ENCODE data around the gene CHPF.

Gene CHPF

DNA sequence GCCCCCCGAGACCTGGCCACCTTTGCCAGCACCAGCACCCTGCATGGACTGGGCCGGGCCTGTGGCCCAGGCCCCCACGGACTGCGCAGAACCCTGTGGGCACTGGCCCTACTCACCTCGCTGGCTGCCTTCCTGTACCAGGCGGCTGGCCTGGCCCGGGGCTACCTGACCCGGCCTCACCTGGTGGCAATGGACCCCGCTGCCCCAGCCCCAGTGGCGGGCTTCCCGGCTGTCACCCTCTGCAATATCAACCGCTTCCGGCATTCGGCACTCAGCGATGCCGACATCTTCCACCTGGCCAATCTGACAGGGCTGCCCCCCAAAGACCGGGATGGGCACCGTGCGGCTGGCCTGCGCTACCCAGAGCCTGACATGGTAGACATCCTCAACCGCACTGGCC is 28.8 kb downstream of the CHPF start:
- DNase-seq (ENCODE audit: low spot score), result no peak

DNA sequence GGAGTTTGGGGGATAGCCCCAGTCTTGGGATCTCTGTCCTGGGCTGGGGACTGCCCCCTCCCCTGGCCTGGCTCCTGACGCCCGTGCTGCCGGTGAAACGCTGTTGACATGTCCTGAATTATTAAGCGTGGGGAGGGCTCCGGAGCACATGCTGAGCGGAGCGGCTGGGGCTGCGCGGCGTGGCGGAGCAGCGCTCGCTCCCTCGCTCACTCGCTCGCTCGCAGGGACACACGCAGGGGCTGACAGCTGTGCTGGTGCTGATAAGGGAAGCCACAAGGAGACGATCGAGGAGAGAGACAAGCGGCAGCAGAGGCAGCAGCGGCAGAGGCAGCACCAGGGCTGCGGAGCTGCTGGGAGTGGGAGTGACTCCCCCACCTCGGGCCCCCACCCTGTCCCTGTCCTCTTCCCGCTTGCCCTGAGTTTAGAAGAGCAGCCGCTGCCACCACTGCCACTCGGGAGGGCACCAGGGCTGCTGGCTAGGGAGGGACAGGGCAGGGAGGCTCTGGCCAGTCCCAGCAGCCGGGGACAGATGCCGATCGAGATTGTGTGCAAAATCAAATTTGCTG is 29.3 kb downstream of the CHPF start, which contains the start of gene ASIC4:
Gene ASIC4 (plus strand): TSS at position 287 of the 566 bp plus-strand sequence. CDS start 243 bp downstream, at position 530.
- peak; percentile 87 for DNase-seq (ENCODE audit: low spot score)

- DNase-seq (ENCODE audit: low spot score), result no peak
Measured at GRCh38 chr2:219513787-219514186, 29.8 kb downstream of the CHPF start.

GRCh38 chr2:219512524-219513216 is 30.9 kb downstream of the CHPF start:
- no peak for DNase-seq (ENCODE audit: low spot score)

DNA sequence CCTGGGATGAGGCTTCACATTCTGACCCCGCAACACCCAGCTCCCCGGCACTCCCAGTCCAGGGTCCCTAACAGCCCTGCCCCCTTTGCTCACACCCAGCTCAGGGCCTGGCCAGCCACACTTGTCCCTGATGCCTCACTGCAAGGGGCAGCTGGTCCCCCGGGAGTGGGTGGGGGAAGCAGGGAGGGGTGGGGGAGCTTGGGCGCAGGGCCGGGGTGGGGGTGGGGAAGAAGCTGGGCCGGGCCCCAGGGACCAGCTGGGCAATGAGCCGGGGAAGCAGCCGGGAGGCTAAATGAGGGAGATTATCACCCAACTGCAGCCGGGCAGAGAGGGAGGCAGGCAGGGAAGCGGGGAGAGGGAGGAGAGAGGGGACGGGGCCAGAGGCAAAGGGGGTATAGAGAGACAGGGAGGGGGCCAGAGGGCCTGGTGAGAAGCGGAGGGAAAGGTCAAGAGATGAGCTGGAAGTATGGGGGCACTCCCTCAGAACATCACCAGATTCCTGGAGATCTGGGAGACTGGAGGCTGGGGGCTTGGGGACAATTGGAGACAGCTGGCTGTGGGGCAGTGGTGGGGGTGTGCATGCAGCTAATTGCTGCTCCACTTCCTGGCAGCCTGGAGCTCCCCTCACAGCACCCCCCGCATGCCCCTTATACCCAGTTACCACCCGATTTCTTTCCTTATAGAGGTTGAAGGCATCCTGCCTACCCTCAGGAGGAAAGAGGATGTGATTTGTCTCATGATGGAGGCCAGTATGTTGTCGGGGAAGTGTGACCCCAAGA is 31.9 kb downstream of the CHPF start:
- no peak for DNase-seq (ENCODE audit: low spot score)

DNA sequence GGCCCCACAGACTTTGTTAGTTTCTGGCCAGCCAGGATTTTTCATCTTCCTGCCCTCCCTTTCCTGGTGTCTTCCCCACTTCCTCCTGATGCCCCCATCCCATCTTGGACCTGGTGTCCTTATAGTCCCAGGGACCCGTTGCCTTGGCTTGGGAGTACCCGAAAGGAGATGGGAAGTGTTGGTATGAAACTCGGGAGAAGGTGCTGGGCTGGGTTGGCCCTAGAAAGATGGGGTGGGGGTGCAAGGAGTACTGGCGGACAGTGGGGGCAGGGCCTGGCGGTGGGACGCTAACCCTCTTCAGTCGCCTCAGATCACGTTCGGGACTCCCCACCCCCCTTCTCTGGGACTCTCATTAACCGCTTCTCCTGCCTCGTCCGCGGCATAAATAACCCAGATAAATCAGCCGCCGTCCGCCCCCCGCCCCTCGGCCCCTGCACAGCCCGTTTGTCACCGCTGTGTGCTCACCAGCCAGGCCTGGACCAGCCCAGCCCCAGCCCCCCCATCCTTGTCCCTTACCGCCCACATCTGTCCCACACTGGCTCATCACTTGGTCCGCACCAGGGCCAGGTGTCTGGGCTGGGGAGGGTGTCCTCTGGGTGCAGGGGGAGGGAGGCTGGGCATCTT is 33.0 kb downstream of the CHPF start:
- no peak for DNase-seq (ENCODE audit: low spot score)

- peak; percentile 75 for DNase-seq (ENCODE audit: low spot score)
Measured at GRCh38 chr2:219509780-219510511, 33.7 kb downstream of the CHPF start.

- DNase-seq (ENCODE audit: low spot score), result no peak
Measured at GRCh38 chr2:219508971-219509779, 34.4 kb downstream of the CHPF start.

DNA sequence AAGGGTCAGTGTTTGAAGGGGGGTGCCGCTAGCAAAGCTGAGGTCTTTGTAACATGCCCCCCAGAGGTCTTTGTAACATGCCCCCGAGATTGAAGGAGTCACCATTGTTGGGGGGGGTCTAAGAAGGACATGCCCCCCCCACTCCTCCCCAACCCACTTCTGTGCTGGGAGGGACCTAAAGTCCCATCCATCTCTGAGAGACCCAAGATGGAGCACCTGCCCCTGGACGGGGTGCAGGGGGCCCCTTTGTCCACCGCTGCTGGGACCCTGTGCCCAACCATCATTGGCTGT is 35.2 kb downstream of the CHPF start:
- no peak for DNase-seq (ENCODE audit: low spot score)

DNA sequence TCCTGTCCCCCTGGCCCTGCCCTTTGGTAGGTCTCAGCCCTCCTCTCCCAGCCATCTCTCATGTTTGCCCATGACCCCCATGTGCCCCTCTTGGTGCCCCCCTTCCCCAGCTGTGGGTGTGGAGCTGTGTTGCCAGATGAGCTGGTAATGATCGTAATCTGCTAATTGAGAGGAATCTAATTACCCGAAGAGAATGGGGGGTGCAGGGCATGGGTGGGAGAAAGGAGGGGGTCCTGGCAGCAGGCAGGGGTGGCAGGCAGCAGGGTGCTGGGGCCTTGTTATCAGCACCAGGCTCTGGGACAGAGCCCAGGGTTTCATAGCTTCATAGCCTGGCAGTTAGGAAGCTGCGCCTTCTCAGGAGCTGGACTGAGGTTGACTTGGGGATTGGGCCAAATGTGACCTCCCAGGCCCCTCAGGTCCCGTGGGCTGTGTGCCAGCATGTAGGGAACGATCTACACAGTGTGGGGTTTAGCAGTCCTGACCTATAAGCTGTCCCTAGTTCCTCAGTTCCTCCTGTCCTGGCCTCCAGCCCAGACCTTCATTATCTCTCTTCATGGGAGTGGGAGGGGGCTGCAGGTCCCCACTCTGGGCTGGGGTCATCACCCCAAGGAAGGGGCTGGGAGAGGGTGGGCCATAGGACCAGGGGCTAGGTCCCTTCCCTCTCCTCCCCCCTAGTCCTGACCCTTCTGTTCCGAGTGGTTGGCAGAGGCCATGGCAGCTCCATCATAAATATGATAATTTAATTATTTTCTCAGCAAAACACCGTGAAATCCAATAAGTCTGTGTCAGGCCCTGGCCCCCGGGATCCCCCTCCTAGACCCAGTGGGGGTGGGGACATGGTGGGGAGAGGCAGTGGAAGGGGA is 35.8 kb downstream of the CHPF start:
- DNase-seq (ENCODE audit: low spot score), result no peak

- DNase-seq (ENCODE audit: low spot score), result no peak
Measured at GRCh38 chr2:219506802-219507526, 36.6 kb downstream of the CHPF start.

DNA sequence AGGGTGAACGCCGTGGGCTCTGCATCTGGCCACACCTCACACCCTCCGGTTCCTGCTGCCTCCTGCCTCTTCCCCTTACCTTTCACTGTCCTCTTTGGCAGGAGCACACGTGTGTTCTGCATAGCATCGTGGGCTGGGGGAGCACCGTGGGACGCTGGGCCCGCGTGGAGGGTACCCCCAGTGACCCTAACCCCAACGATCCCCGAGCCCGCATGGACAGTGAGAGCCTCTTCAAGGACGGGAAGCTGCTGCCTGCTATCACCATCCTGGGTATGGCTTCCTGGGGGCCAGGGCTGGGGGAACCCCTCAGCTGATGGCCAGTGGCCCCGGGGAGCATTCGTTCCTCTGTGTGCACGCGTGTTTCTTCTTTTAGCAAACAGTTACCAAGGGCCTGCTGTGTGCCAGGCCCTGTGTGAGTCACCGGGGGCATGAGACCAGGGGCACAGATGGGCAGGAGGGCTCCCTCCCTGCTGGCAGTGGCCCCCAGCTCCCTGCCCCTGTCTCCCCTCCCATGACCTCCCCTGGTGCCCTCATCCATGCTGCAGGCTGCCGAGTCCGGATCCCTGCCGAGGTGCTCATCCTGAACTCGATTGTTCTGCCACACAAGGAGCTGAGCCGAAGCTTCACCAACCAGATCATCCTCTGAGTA is 37.3 kb downstream of the CHPF start:
- no peak for DNase-seq (ENCODE audit: low spot score)

GRCh38 chr2:219505585-219505984 is 38.0 kb downstream of the CHPF start:
- DNase-seq (ENCODE audit: low spot score), result no peak

GRCh38 chr2:219502618-219503017 is 41.0 kb downstream of the CHPF start:
- DNase-seq (ENCODE audit: low spot score), result no peak

DNA sequence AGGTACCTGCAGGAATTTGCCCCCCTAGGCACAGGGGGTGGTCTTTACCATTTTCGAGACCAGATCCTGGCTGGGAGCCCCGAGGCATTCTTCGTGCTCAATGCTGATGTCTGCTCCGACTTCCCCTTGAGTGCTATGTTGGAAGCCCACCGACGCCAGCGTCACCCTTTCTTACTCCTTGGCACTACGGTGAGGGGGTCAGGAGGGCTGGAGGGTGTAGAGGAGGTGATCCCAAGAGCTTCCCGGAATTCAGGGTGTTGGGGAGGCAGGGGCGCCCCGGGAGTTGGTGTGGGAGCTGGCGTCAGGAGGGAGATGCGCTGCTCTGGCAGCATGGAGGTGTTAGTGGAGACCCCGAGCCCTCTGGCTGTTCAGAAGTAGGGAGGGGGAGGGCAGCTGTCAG is 41.8 kb downstream of the CHPF start:
- no peak for DNase-seq (ENCODE audit: low spot score)

DNA sequence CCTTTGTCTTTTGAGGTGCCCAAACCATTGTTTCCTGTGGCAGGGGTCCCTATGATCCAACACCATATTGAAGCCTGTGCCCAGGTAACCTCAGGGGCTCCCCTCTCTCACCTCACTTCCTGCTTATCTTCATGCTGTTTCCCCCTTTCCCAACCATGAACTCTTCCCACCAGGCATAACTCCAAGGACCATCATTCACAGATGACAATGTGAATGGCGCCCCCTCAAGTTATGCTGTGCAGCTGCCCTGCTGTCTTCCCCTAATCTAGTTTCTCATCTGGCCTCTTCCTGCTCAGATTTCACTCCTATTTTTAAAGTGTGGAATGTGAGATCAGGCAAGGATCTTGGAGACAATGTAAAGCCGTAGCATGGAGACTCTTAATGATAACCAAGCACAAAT is 43.5 kb downstream of the CHPF start:
- DNase-seq (ENCODE audit: low spot score), result peak; percentile 59

- no peak for DNase-seq (ENCODE audit: low spot score)
Measured at GRCh38 chr2:219499555-219499954, 44.1 kb downstream of the CHPF start.

DNA sequence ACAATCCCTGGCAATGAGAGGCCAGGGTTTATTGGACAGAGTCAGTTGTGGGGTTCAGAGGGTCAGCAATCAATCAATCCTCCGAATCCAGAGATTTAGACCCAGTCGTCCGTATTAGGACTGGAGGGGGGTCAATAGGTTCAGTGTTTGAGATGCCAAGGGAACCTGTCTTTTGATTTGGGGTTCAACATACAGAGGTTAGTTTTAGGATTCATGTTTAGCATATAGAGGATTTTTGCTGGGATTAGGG is 44.6 kb downstream of the CHPF start:
- no peak for DNase-seq (ENCODE audit: low spot score)

Data from SK-N-DZ (cell line).